ENCODE results near the gene SETD7.

Gene SETD7

GRCh38 chr4:139501927-139502899 lies 53.8 kb downstream of the SETD7 start:
- Histone ChIP-seq H3K9me3 (ENCODE audit: insufficient read depth, low read length) (no peaks in the 10 kb centered on the region), H4K20me1 (ENCODE audit: low read depth, low read length) (no peaks in the 10 kb centered on the region), H3K27me3 (ENCODE audit: low read length) (no peaks in the 10 kb centered on the region), H3K27ac (ENCODE audit: low read depth, low read length) (no peak overlapping the region), H3K4me3 (ENCODE audit: insufficient read depth, low read length, poor library complexity, severe bottlenecking) (no peak overlapping the region), H2AFZ (ENCODE audit: low read depth, low read length, severe bottlenecking) (no peak overlapping the region), H3K79me2 (ENCODE audit: insufficient read depth, low read length) (no peaks in the 10 kb centered on the region), H3K9ac (ENCODE audit: low read length) (no peak overlapping the region), H3F3A (ENCODE audit: insufficient read depth) (no peaks in the 10 kb centered on the region), H3K4me2 (ENCODE audit: low read depth, low read length, poor library complexity, severe bottlenecking) (no peak overlapping the region), H3K9me2 (replicated peaks; ENCODE audit: insufficient read depth, low read length) (no peaks in the 10 kb centered on the region), H3K36me3 (ENCODE audit: low read length) (no peaks in the 10 kb centered on the region)
- no peak for TF ChIP-seq EZH2phosphoT487 (conservative IDR thresholded peaks at IDR 0.05; ENCODE audit: low read length)
- TF ChIP-seq, protein P1, sequence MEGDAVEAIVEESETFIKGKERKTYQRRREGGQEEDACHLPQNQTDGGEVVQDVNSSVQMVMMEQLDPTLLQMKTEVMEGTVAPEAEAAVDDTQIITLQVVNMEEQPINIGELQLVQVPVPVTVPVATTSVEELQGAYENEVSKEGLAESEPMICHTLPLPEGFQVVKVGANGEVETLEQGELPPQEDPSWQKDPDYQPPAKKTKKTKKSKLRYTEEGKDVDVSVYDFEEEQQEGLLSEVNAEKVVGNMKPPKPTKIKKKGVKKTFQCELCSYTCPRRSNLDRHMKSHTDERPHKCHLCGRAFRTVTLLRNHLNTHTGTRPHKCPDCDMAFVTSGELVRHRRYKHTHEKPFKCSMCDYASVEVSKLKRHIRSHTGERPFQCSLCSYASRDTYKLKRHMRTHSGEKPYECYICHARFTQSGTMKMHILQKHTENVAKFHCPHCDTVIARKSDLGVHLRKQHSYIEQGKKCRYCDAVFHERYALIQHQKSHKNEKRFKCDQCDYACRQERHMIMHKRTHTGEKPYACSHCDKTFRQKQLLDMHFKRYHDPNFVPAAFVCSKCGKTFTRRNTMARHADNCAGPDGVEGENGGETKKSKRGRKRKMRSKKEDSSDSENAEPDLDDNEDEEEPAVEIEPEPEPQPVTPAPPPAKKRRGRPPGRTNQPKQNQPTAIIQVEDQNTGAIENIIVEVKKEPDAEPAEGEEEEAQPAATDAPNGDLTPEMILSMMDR (IDR thresholded peaks at IDR 0.05; ENCODE audit: insufficient read depth, low read length, poor library complexity, severe bottlenecking), result no peak

DNA sequence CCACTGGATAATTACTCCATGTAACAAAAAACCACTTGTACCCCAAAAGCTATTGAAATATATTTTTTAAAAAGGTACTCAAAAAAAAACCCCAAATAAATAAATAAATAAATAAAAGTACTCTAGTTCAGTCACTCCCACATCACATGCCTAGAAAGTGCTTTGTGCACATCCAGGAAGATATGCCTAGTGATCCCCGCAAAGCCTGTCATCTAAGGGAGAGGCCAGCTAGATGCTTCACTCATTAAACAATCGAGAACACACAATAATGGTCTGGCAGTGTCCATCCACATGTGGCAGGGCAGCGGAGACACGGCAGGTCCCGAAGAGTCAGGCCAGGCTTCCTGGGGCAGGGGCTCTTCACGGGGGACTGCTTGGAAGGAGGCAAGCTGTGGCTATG lies 54.5 kb downstream of the SETD7 start:
- no peak for TF ChIP-seq EZH2phosphoT487 (conservative IDR thresholded peaks at IDR 0.05; ENCODE audit: low read length)
- TF ChIP-seq, protein P1 (IDR thresholded peaks at IDR 0.05; ENCODE audit: insufficient read depth, low read length, poor library complexity, severe bottlenecking), result no peak
- H3K27ac ChIP-seq (ENCODE audit: low read depth, low read length), result no peak overlapping the region
- no peaks in the 10 kb centered on the region for H3K79me2 ChIP-seq (ENCODE audit: insufficient read depth, low read length)
- no peak overlapping the region for H2AFZ ChIP-seq (ENCODE audit: low read depth, low read length, severe bottlenecking)
- no peak overlapping the region for H3K4me2 ChIP-seq (ENCODE audit: low read depth, low read length, poor library complexity, severe bottlenecking)
- H3K9ac ChIP-seq (ENCODE audit: low read length), result no peak overlapping the region
- H3K9me3 ChIP-seq (ENCODE audit: insufficient read depth, low read length), result no peaks in the 10 kb centered on the region
- no peaks in the 10 kb centered on the region for H3F3A ChIP-seq (ENCODE audit: insufficient read depth)
- H3K27me3 ChIP-seq (ENCODE audit: low read length), result no peaks in the 10 kb centered on the region
- H3K4me3 ChIP-seq (ENCODE audit: insufficient read depth, low read length, poor library complexity, severe bottlenecking), result no peak overlapping the region
- H3K9me2 ChIP-seq (replicated peaks; ENCODE audit: insufficient read depth, low read length), result no peaks in the 10 kb centered on the region
- H3K36me3 ChIP-seq (ENCODE audit: low read length), result no peaks in the 10 kb centered on the region
- H4K20me1 ChIP-seq (ENCODE audit: low read depth, low read length), result no peaks in the 10 kb centered on the region

DNA sequence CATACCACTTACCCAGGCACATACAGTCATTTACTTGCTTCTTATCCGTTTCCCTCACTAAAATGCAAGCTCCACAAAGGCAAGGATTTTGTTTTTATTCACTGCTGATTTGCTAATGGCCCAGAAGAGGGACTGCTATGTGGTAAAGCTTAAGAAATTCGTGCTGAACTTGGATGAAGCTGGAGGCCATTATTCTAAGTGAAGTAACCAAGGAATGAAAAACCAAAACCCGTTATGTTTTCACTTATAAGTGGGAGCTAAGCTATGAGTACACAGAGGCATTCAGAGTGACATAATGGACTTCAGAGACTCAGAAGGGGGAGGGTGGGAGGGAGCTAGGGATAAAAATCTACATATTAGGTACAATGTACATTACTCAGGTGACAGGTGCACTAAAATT lies 54.9 kb downstream of the SETD7 start:
- TF ChIP-seq, protein P1 (IDR thresholded peaks at IDR 0.05; ENCODE audit: insufficient read depth, low read length, poor library complexity, severe bottlenecking), result no peak
- no peak for TF ChIP-seq EZH2phosphoT487 (conservative IDR thresholded peaks at IDR 0.05; ENCODE audit: low read length)
- Histone ChIP-seq H3K4me3 (ENCODE audit: insufficient read depth, low read length, poor library complexity, severe bottlenecking) (no peak overlapping the region), H3K9me2 (replicated peaks; ENCODE audit: insufficient read depth, low read length) (no peaks in the 10 kb centered on the region)

More for the DNA sequence above, 54.9 kb downstream of the SETD7 start:
- H3K9me3 ChIP-seq (ENCODE audit: insufficient read depth, low read length), result no peaks in the 10 kb centered on the region
- H3K27ac ChIP-seq (ENCODE audit: low read depth, low read length), result no peak overlapping the region
- no peaks in the 10 kb centered on the region for H3K36me3 ChIP-seq (ENCODE audit: low read length)
- no peaks in the 10 kb centered on the region for H3K79me2 ChIP-seq (ENCODE audit: insufficient read depth, low read length)
- no peaks in the 10 kb centered on the region for H3K27me3 ChIP-seq (ENCODE audit: low read length)
- no peaks in the 10 kb centered on the region for H4K20me1 ChIP-seq (ENCODE audit: low read depth, low read length)
- H3F3A ChIP-seq (ENCODE audit: insufficient read depth), result no peaks in the 10 kb centered on the region
- no peak overlapping the region for H3K4me2 ChIP-seq (ENCODE audit: low read depth, low read length, poor library complexity, severe bottlenecking)
- H2AFZ ChIP-seq (ENCODE audit: low read depth, low read length, severe bottlenecking), result no peak overlapping the region
- no peak overlapping the region for H3K9ac ChIP-seq (ENCODE audit: low read length)

Data from SU-DHL-6 (cell line).